ENCODE measurements around the gene WNT2B.
"Not testable (repeated sequence)": the region's sequence is repeated elsewhere in the genome, so short reads cannot be mapped to it uniquely, and the experiment has no call there.

The WNT2B gene

GRCh38 chr1:112466078-112466660, 42.6 kb upstream of the WNT2B start:
- peak; percentile 95 for ATAC-seq

GRCh38 chr1:112470324-112470723, 38.4 kb upstream of the WNT2B start:
- ATAC-seq, result not testable (repeated sequence)

More at GRCh38 chr1:112466078-112466660, 42.6 kb upstream of the WNT2B start:
- TF ChIP-seq TSHZ2 (CRISPR knock-in tag; IDR thresholded peaks at IDR 0.05), result peak; percentile 72; the same call in 1 of the 2 replicates
- 0 out of 2 replicates have a peak, but pooled peaks have one; percentile 34 for TF ChIP-seq ESRRG (CRISPR knock-in tag; IDR thresholded peaks at IDR 0.05)
- no peak; the same call in 1 of the 2 replicates for TF ChIP-seq GLIS3 (CRISPR knock-in tag; IDR thresholded peaks at IDR 0.05)
- TF ChIP-seq ZFP3 (CRISPR knock-in tag; IDR thresholded peaks at IDR 0.05), result peak; percentile 32; the same call in 1 of the 2 replicates
- TF ChIP-seq RARB (CRISPR knock-in tag; IDR thresholded peaks at IDR 0.05), result no peak

GRCh38 chr1:112470966-112471365, 37.8 kb upstream of the WNT2B start:
- no peak for TF ChIP-seq BACH2 (CRISPR knock-in tag; IDR thresholded peaks at IDR 0.05; ENCODE audit: borderline replicate concordance)
- no peak for ATAC-seq

GRCh38 chr1:112472142-112472541, 36.6 kb upstream of the WNT2B start:
- ATAC-seq, result no peak

More at GRCh38 chr1:112472142-112472541, 36.6 kb upstream of the WNT2B start:
- TF ChIP-seq ZNF70 (CRISPR knock-in tag; IDR thresholded peaks at IDR 0.05) (no peak), ZFP3 (CRISPR knock-in tag; IDR thresholded peaks at IDR 0.05) (no peak), PPARA (CRISPR knock-in tag; IDR thresholded peaks at IDR 0.05; ENCODE audit: borderline replicate concordance) (no peak), TCF4 (CRISPR knock-in tag; IDR thresholded peaks at IDR 0.05; ENCODE audit: borderline replicate concordance) (no peak), POU6F1 (CRISPR knock-in tag; IDR thresholded peaks at IDR 0.05; ENCODE audit: borderline replicate concordance, low read depth) (no peak), ZC3H10 (CRISPR knock-in tag; IDR thresholded peaks at IDR 0.05) (no peak), OSR1 (CRISPR knock-in tag; IDR thresholded peaks at IDR 0.05) (no peak), ISL1 (CRISPR knock-in tag; IDR thresholded peaks at IDR 0.05) (no peak), RARB (CRISPR knock-in tag; IDR thresholded peaks at IDR 0.05) (no peak), TOX (CRISPR knock-in tag; IDR thresholded peaks at IDR 0.05; ENCODE audit: borderline replicate concordance) (no peak), BACH2 (CRISPR knock-in tag; IDR thresholded peaks at IDR 0.05; ENCODE audit: borderline replicate concordance) (no peak), ESRRG (CRISPR knock-in tag; IDR thresholded peaks at IDR 0.05) (no peak), ZNF565 (CRISPR knock-in tag; conservative IDR thresholded peaks at IDR 0.05; ENCODE audit: low read depth) (no peak), CSRNP3 (CRISPR knock-in tag; IDR thresholded peaks at IDR 0.05) (no peak), TSHZ2 (CRISPR knock-in tag; IDR thresholded peaks at IDR 0.05) (no peak)

All from SK-N-SH treated with all-trans-retinoic acid at 6 μM for 48 hours (cell line).